Measurements from ENCODE around the gene STPG1.

Gene STPG1

DNA sequence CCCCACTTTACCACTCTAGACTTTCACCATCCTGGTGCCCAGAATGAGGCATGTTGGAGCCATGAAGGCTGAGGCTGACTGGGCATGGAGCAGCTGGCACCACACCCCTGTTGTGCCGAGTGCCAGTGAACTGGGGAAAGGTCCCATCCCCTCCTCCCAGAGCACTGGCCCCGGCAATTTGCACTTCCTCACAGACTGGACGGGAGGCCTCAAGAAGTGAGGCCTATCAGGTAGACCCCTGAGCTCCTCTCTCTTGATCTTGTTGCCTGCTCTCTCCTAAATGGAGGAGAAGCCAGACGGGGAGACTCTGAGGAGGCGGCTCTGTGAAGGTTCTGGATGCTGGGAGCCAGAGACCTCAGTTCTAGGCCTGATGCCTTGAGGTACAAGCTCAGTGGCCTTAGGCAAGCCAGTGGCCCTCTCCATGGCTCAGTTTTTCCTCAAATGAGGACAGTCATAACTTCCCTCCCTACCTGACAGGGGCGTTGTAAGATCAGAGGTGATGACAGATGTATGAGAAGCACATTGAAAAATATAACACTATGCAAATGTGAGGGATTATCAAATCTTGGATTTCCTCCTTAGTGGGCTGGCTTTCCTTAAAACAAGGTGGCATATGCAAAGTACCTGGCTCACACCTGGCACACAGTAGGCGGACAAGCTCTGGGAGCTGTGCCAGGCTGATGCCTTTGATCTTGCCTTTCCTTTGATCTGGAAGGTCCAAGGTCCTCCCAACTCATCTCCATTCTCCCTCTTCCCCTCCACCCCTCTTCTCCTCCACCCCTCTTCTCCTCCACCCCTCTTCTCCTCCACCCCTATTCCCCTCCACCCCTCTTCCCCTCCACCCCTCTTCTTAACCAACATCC is 87.8 kb downstream of the STPG1 start:
- TF ChIP-seq, protein P1, sequence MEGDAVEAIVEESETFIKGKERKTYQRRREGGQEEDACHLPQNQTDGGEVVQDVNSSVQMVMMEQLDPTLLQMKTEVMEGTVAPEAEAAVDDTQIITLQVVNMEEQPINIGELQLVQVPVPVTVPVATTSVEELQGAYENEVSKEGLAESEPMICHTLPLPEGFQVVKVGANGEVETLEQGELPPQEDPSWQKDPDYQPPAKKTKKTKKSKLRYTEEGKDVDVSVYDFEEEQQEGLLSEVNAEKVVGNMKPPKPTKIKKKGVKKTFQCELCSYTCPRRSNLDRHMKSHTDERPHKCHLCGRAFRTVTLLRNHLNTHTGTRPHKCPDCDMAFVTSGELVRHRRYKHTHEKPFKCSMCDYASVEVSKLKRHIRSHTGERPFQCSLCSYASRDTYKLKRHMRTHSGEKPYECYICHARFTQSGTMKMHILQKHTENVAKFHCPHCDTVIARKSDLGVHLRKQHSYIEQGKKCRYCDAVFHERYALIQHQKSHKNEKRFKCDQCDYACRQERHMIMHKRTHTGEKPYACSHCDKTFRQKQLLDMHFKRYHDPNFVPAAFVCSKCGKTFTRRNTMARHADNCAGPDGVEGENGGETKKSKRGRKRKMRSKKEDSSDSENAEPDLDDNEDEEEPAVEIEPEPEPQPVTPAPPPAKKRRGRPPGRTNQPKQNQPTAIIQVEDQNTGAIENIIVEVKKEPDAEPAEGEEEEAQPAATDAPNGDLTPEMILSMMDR (IDR thresholded peaks at IDR 0.05; ENCODE audit: insufficient read depth, missing control alignments): no peak
- FAIRE-seq (no peak), DNase-seq (ENCODE audit: insufficient read length, low spot score) (no peak)

DNA sequence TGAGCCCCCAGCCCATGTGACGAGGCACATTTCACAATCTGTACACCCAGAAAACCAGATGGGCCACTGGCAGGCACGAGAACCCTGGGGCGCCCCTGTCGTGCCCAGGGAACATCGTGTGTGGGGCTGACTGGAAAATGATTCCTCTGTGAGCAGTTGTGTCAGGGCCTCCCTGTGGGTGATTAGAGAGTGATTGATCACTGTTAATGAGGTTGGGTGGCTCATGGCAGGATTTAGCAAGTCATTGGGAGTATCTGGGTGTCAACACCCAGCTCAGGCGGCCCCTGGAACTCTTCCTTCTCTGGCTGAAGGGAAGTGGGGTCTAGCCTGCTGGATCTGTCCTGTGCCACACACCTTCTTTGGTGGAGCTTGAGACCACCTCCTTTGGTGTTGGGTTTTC is 88.7 kb downstream of the STPG1 start:
- FAIRE-seq (no peak), DNase-seq (ENCODE audit: insufficient read length, low spot score) (no peak)
- TF ChIP-seq, protein P1 (IDR thresholded peaks at IDR 0.05; ENCODE audit: insufficient read depth, missing control alignments): no peak

DNA sequence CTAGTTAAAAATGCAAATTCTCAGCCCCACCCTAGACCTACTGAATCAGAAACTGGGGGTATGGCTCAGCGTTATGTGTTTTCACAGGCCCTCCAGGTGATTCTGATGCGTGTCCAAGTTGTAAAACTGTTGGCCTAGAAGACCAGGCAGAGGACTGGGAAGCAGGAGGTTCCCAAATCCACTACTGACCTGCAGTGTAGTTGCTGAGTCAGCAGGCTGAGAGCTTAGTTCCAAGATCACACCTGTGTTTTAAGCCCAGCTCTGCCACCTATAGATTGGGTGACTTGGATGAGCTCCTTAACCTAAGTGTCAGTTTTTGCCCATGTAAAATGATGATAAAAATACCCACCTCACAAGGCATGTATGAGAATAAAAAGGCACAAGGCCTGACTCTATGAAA is 90.3 kb downstream of the STPG1 start:
- DNase-seq (ENCODE audit: insufficient read length, low spot score) (no peak), FAIRE-seq (no peak)
- TF ChIP-seq, protein P1 (IDR thresholded peaks at IDR 0.05; ENCODE audit: insufficient read depth, missing control alignments): no peak

DNA sequence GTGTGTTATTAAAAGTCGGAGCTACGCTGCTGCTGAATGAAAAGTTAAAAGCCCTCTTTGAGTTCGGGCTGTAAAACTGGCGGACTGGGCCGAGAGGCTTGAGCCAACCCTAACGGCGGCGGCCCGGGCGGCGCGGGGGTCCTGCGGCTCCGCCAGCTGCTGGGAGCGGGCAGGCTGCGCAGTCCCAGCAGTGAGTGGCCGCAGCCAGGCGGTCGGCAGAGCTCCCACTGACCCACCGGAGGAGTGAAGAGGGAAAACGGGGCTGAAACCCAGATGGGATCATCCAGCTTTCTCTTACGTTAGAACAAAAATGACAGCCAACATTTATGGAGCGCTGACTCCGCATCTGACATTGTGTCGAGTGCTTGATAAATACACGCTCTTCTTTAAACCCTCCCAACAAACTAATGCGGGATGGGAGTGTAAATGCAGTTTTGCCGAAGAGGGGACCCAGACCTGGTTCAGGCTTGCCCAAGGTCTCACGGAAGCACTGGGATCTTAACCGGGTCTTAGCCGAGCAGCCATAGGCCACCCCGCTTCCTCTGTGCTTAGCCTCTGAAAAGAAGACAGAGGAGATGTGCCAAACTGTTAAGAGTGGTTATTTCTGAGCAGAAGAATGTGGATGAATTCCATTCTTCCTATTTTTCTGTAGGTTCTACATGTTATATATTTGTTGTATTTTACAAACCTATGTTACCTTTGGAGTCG is 91.0 kb downstream of the STPG1 start:
- FAIRE-seq (no peak), DNase-seq (ENCODE audit: insufficient read length, low spot score) (no peak)

DNA sequence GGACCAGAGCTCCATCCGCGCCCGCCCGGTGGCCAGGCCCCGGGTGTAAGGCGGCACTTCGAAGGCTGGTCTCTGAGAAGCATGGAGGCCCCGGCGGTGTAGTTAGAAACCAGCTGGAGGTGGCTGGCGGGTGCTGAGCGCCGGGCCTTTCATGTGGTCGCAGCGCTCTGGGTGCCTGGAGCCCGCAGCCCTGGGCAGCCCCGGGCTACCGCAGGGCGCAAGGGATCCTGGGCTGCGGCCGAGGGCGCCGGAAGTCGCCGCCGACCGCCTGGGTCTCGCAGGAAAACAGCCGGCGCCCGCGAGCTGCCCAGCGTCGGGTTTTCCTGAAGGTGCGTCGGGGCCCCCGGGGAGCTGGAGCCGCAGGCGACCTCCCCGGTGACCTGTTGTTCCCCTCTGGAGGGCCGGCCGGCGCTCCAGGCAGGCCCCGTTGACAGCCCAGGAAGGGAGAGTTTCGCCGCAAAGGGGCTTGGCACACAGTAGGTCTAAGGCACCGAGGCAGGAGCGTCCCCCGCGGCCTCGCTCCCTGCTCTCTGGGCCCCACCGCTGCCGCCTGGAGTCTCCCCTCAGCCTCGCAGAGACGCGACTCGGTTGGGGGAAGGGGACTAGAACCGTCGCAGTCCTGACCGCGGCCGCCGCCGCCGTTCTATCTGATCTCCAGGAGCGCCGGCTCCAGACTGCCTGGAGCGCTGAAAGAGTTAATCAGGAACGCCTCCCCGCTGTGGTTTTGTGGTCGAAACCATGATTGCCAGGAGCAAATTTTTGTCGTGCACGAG is 91.7 kb downstream of the STPG1 start:
- DNase-seq (ENCODE audit: insufficient read length, low spot score) (no peak), FAIRE-seq (no peak)
- TF ChIP-seq, protein P1 (IDR thresholded peaks at IDR 0.05; ENCODE audit: insufficient read depth, missing control alignments): no peak

More for the DNA sequence above, 91.0 kb downstream of the STPG1 start:
- TF ChIP-seq, protein P1 (IDR thresholded peaks at IDR 0.05; ENCODE audit: insufficient read depth, missing control alignments): no peak

DNA sequence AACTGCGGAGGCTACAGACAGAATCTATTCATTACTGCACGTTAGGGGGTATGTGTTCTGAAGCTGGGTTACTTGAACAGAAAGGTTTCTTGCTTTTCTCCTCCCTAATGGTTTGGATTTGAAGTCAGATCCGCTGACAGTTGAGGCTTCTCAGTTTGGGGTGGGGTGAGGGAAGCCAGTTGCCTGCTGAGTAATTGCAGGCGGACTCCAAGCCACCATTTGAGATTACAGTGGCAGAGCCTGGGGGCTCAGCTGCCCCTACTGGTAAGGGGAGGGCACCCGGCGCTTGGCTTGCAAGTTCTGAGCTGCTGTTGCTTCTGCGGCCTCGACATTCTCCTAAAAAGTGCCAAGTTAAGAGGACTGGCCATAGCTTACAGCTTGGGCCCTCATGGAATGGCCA is 92.5 kb downstream of the STPG1 start:
- DNase-seq (ENCODE audit: insufficient read length, low spot score) (no peak), FAIRE-seq (no peak)
- TF ChIP-seq, protein P1 (IDR thresholded peaks at IDR 0.05; ENCODE audit: insufficient read depth, missing control alignments): no peak

Data from D721Med (cell line).